WTC11 (cell line): Measurements from ENCODE around the gene CLTCL1. TPM values are rescaled to one million over a fixed set of nuclear protein-coding genes. Genes with fewer than 3 reads are reported as not detected.

Source experiments
- ATAC-seq: fragments of 200-7000 bp; cut with Tn5 transposase; 2 replicates; pipeline ENCODE4 v1.10.0; 2021; ENCODE audit warnings: mild to moderate bottlenecking, moderate library complexity
- CTCF ChIA-PET: fragments of 300-600 bp; sonication (Branson Sonifier 250); formaldehyde crosslinking; loops from one replicate; lab custom pipeline; 2021; ENCODE audit warnings: antibody characterized with exemption; lab: Charles Lee
- POLR2A ChIA-PET: fragments of 350-600 bp; sonication (Branson Sonifier 250); formaldehyde crosslinking; loops from one replicate; lab custom pipeline; 2021; ENCODE audit warnings: antibody characterized with exemption; lab: Charles Lee
- DNase-seq: peaks from one replicate; pipeline ENCODE4 v3.0.0; 2021; ENCODE audit warnings: low spot score
- H3K27ac Mint-ChIP-seq: 2 replicates; pipeline ENCODE4 v1.8.0; 2021; ENCODE audit warnings: mixed read lengths
- H3K27me3 Mint-ChIP-seq: 2 replicates; pipeline ENCODE4 v1.8.0; 2021; ENCODE audit warnings: low read depth, mild to moderate bottlenecking, moderate library complexity, mixed read lengths
- H3K36me3 Mint-ChIP-seq: 2 replicates; pipeline ENCODE4 v1.8.0; 2021; ENCODE audit warnings: mixed read lengths
- H3K4me1 Mint-ChIP-seq: 2 replicates; pipeline ENCODE4 v1.8.0; 2022; ENCODE audit warnings: mixed read lengths
- H3K4me3 Mint-ChIP-seq: 2 replicates; pipeline ENCODE4 v1.8.0; 2021; ENCODE audit warnings: mild to moderate bottlenecking, moderate library complexity, mixed read lengths
- H3K9me3 Mint-ChIP-seq: 2 replicates; pipeline ENCODE4 v1.8.0; 2021; ENCODE audit warnings: mixed read lengths
- ARID4B ChIP-seq: sonication (generic); formaldehyde crosslinking; IDR thresholded peaks from 2 replicates; pipeline ENCODE4 v1.8.0; 2023; ENCODE audit warnings: missing genetic modification reagents, mild to moderate bottlenecking, borderline replicate concordance
- ELF4 ChIP-seq: sonication (generic); formaldehyde crosslinking; IDR thresholded peaks from 2 replicates; pipeline ENCODE4 v1.8.1; 2022; ENCODE audit warnings: low read depth, mild to moderate bottlenecking, moderate library complexity, missing genetic modification reagents
- ESRRA ChIP-seq: sonication (generic); formaldehyde crosslinking; IDR thresholded peaks from 2 replicates; pipeline ENCODE4 v1.8.1; 2022; ENCODE audit warnings: mild to moderate bottlenecking, missing genetic modification reagents, borderline replicate concordance
- JUN ChIP-seq: sonication (generic); formaldehyde crosslinking; IDR thresholded peaks from 2 replicates; pipeline ENCODE4 v1.8.0; 2023; ENCODE audit warnings: mild to moderate bottlenecking, missing genetic modification reagents
- KAT7 ChIP-seq: sonication (generic); formaldehyde crosslinking; IDR thresholded peaks from 2 replicates; pipeline ENCODE4 v1.8.1; 2023; ENCODE audit warnings: missing genetic modification reagents, mild to moderate bottlenecking, borderline replicate concordance
- NFATC4 ChIP-seq: fragments of 250-450 bp; sonication (Bioruptor Pico); IDR thresholded peaks from 2 replicates; pipeline ENCODE4 v1.9.0; 2021; ENCODE audit warnings: mild to moderate bottlenecking
- RELA ChIP-seq: sonication (generic); formaldehyde crosslinking; IDR thresholded peaks from 2 replicates; pipeline ENCODE4 v1.8.1; 2022; ENCODE audit warnings: missing genetic modification reagents, mild to moderate bottlenecking, borderline replicate concordance
- SOX15 ChIP-seq: fragments of 250-450 bp; sonication (Bioruptor Pico); IDR thresholded peaks from 2 replicates; pipeline ENCODE4 v1.9.0; 2021; ENCODE audit warnings: mild to moderate bottlenecking
- TCF7 ChIP-seq: sonication (generic); formaldehyde crosslinking; IDR thresholded peaks from 2 replicates; pipeline ENCODE4 v1.8.0; 2022; ENCODE audit warnings: mild to moderate bottlenecking, low read depth, missing genetic modification reagents, moderate library complexity
- ZMAT4 ChIP-seq: fragments of 250-450 bp; sonication (Bioruptor Pico); IDR thresholded peaks from 2 replicates; pipeline ENCODE4 v1.9.0; 2021; ENCODE audit warnings: mild to moderate bottlenecking
- ZNF121 ChIP-seq: sonication (generic); formaldehyde crosslinking; IDR thresholded peaks from 2 replicates; pipeline ENCODE4 v1.8.0; 2023; ENCODE audit warnings: missing genetic modification reagents
- ZNF219 ChIP-seq: sonication (generic); formaldehyde crosslinking; IDR thresholded peaks from 2 replicates; pipeline ENCODE4 v1.8.0; 2023; ENCODE audit warnings: missing genetic modification reagents, mild to moderate bottlenecking, borderline replicate concordance
- ZNF317 ChIP-seq: sonication (generic); formaldehyde crosslinking; IDR thresholded peaks from 2 replicates; pipeline ENCODE4 v1.8.1; 2023; ENCODE audit warnings: low read depth, mild to moderate bottlenecking, moderate library complexity, missing genetic modification reagents, borderline replicate concordance
- ZNF423 ChIP-seq: fragments of 250-450 bp; sonication (Bioruptor Pico); IDR thresholded peaks from 2 replicates; pipeline ENCODE4 v2.1.2; 2022; ENCODE audit warnings: mild to moderate bottlenecking, moderate library complexity
- total RNA-seq: library from RNA; stranded (reverse); gene quantifications from 3 replicates; pipeline ENCODE4 v1.2.3, GENCODE V29; 2021
- TF ChIP-seq, protein P1 (sequence below): sonication (generic); formaldehyde crosslinking; IDR thresholded peaks from 2 replicates; pipeline ENCODE4 v1.8.0; 2022; ENCODE audit warnings: mild to moderate bottlenecking, missing genetic modification reagents
- TF ChIP-seq, protein P2 (sequence below): sonication (generic); formaldehyde crosslinking; IDR thresholded peaks from 2 replicates; pipeline ENCODE4 v1.8.1; 2022; ENCODE audit warnings: low read depth, missing genetic modification reagents, borderline replicate concordance
- TF ChIP-seq, protein P3 (sequence below): sonication (generic); formaldehyde crosslinking; IDR thresholded peaks from 2 replicates; pipeline ENCODE4 v1.8.1; 2023; ENCODE audit warnings: mild to moderate bottlenecking, missing genetic modification reagents, moderate library complexity
- TF ChIP-seq, protein P4 (sequence below): sonication (generic); formaldehyde crosslinking; IDR thresholded peaks from 2 replicates; pipeline ENCODE4 v1.8.0; 2022; ENCODE audit warnings: mild to moderate bottlenecking, missing genetic modification reagents
- TF ChIP-seq, protein P5 (sequence below): sonication (generic); formaldehyde crosslinking; IDR thresholded peaks from 2 replicates; pipeline ENCODE4 v1.8.0; 2022; ENCODE audit warnings: missing genetic modification reagents
- TF ChIP-seq, protein P6 (sequence below): sonication (generic); formaldehyde crosslinking; IDR thresholded peaks from 2 replicates; pipeline ENCODE4 v1.8.1; 2022; ENCODE audit warnings: mild to moderate bottlenecking, missing genetic modification reagents, moderate library complexity, borderline replicate concordance

Gene CLTCL1
- total RNA-seq, 1 experiment from 2014 or later: 15.5 TPM

GRCh38 chr22:19176732-19177131, 114.8 kb downstream of the CLTCL1 start:
- Mint-ChIP-seq H3K4me1 (peaks cover 45% of the 10 kb centered on the region), H3K9me3 (no peaks in the 10 kb centered on the region), H3K27me3 (no peaks in the 10 kb centered on the region; the same call in 1 of the 2 replicates), H3K27ac (peak overlapping the region; percentile 41; the same call in 1 of the 2 replicates), H3K4me3 (peak overlapping the region; percentile 74), H3K36me3 (no peaks in the 10 kb centered on the region; the same call in 1 of the 2 replicates)
- ATAC-seq (no peak), DNase-seq (no peak)
- ChIA-PET CTCF (interaction anchor here (0.6 kb wide), 1 partner anchor 142 kb away, joined by 4 read pairs; no protein-coding TSS in a partner anchor), POLR2A (no interaction called here)
- TF ChIP-seq ZMAT4 (no peak), JUN (CRISPR knock-in tag) (no peak), ESRRA (CRISPR knock-in tag) (no peak), ZNF121 (CRISPR knock-in tag) (no peak), NFATC4 (CRISPR knock-in tag) (no peak), RELA (no peak), KAT7 (no peak), SOX15 (CRISPR knock-in tag) (no peak), ZNF317 (no peak)
- TF ChIP-seq, protein P1, sequence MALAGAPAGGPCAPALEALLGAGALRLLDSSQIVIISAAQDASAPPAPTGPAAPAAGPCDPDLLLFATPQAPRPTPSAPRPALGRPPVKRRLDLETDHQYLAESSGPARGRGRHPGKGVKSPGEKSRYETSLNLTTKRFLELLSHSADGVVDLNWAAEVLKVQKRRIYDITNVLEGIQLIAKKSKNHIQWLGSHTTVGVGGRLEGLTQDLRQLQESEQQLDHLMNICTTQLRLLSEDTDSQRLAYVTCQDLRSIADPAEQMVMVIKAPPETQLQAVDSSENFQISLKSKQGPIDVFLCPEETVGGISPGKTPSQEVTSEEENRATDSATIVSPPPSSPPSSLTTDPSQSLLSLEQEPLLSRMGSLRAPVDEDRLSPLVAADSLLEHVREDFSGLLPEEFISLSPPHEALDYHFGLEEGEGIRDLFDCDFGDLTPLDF (CRISPR knock-in tag): no peak
- TF ChIP-seq, protein P2, sequence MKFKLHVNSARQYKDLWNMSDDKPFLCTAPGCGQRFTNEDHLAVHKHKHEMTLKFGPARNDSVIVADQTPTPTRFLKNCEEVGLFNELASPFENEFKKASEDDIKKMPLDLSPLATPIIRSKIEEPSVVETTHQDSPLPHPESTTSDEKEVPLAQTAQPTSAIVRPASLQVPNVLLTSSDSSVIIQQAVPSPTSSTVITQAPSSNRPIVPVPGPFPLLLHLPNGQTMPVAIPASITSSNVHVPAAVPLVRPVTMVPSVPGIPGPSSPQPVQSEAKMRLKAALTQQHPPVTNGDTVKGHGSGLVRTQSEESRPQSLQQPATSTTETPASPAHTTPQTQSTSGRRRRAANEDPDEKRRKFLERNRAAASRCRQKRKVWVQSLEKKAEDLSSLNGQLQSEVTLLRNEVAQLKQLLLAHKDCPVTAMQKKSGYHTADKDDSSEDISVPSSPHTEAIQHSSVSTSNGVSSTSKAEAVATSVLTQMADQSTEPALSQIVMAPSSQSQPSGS (CRISPR knock-in tag): no peak
- TF ChIP-seq, protein P3, sequence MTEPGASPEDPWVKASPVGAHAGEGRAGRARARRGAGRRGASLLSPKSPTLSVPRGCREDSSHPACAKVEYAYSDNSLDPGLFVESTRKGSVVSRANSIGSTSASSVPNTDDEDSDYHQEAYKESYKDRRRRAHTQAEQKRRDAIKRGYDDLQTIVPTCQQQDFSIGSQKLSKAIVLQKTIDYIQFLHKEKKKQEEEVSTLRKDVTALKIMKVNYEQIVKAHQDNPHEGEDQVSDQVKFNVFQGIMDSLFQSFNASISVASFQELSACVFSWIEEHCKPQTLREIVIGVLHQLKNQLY: no peak
- TF ChIP-seq, protein P4, sequence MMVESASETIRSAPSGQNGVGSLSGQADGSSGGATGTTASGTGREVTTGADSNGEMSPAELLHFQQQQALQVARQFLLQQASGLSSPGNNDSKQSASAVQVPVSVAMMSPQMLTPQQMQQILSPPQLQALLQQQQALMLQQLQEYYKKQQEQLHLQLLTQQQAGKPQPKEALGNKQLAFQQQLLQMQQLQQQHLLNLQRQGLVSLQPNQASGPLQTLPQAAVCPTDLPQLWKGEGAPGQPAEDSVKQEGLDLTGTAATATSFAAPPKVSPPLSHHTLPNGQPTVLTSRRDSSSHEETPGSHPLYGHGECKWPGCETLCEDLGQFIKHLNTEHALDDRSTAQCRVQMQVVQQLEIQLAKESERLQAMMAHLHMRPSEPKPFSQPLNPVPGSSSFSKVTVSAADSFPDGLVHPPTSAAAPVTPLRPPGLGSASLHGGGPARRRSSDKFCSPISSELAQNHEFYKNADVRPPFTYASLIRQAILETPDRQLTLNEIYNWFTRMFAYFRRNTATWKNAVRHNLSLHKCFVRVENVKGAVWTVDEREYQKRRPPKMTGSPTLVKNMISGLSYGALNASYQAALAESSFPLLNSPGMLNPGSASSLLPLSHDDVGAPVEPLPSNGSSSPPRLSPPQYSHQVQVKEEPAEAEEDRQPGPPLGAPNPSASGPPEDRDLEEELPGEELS (CRISPR knock-in tag): no peak

DNA sequence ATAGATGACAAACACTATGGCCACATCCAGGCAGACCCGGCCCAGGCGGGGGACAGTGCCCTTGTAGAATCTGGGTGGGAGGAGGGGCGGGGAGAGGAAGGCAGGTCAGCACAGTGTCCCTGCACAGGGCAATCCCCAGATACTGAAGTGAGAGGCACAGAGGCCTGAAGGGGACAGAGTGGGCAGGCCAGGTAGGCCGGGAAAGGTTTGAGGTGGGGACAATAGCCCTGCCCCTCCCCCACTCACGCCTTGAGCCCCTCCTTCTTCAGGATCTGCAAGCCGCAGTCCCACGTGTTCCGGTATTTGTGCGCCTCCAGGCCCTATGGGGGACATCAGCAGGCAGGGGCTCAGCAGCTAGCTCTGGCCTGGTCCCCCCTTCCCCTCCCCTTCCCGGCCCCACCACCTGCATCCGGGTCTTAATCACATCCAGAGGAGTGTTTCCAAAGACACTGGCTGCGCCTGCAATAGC, 115.3 kb downstream of the CLTCL1 start:
- POLR2A ChIA-PET: no interaction called here
- no peak for ATAC-seq
- CTCF ChIA-PET: interaction anchor here (0.6 kb wide), 1 partner anchor 142 kb away, joined by 4 read pairs; no protein-coding TSS in a partner anchor
- TF ChIP-seq ZNF219 (CRISPR knock-in tag): no peak
- TF ChIP-seq ELF4: no peak
- TF ChIP-seq TCF7: no peak
- no peak for TF ChIP-seq ARID4B (CRISPR knock-in tag)
- TF ChIP-seq, protein P5, sequence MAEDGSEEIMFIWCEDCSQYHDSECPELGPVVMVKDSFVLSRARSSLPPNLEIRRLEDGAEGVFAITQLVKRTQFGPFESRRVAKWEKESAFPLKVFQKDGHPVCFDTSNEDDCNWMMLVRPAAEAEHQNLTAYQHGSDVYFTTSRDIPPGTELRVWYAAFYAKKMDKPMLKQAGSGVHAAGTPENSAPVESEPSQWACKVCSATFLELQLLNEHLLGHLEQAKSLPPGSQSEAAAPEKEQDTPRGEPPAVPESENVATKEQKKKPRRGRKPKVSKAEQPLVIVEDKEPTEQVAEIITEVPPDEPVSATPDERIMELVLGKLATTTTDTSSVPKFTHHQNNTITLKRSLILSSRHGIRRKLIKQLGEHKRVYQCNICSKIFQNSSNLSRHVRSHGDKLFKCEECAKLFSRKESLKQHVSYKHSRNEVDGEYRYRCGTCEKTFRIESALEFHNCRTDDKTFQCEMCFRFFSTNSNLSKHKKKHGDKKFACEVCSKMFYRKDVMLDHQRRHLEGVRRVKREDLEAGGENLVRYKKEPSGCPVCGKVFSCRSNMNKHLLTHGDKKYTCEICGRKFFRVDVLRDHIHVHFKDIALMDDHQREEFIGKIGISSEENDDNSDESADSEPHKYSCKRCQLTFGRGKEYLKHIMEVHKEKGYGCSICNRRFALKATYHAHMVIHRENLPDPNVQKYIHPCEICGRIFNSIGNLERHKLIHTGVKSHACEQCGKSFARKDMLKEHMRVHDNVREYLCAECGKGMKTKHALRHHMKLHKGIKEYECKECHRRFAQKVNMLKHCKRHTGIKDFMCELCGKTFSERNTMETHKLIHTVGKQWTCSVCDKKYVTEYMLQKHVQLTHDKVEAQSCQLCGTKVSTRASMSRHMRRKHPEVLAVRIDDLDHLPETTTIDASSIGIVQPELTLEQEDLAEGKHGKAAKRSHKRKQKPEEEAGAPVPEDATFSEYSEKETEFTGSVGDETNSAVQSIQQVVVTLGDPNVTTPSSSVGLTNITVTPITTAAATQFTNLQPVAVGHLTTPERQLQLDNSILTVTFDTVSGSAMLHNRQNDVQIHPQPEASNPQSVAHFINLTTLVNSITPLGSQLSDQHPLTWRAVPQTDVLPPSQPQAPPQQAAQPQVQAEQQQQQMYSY: peak; percentile 63
- no peak for TF ChIP-seq ZNF423 (CRISPR knock-in tag)
- TF ChIP-seq, protein P6, sequence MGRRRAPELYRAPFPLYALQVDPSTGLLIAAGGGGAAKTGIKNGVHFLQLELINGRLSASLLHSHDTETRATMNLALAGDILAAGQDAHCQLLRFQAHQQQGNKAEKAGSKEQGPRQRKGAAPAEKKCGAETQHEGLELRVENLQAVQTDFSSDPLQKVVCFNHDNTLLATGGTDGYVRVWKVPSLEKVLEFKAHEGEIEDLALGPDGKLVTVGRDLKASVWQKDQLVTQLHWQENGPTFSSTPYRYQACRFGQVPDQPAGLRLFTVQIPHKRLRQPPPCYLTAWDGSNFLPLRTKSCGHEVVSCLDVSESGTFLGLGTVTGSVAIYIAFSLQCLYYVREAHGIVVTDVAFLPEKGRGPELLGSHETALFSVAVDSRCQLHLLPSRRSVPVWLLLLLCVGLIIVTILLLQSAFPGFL (CRISPR knock-in tag): no peak
- Mint-ChIP-seq H3K4me3 (peak overlapping the region; percentile 74), H3K27ac (peak overlapping the region; percentile 84), H3K27me3 (no peaks in the 10 kb centered on the region; the same call in 1 of the 2 replicates), H3K4me1 (peaks cover 45% of the 10 kb centered on the region), H3K9me3 (no peaks in the 10 kb centered on the region), H3K36me3 (no peaks in the 10 kb centered on the region; the same call in 1 of the 2 replicates)
- peak; percentile 35 for DNase-seq
